GM21737 (cell line): ENCODE results near the gene ARMH2.

Experiments
- ATAC-seq: cut with Tn5 transposase; IDR thresholded peaks from one replicate; pipeline ENCODE4 v1.9.1; 2021; ENCODE audit warnings: mild to moderate bottlenecking, moderate library complexity; ENCODE audit not compliant: unreplicated experiment

ARMH2 gene

DNA sequence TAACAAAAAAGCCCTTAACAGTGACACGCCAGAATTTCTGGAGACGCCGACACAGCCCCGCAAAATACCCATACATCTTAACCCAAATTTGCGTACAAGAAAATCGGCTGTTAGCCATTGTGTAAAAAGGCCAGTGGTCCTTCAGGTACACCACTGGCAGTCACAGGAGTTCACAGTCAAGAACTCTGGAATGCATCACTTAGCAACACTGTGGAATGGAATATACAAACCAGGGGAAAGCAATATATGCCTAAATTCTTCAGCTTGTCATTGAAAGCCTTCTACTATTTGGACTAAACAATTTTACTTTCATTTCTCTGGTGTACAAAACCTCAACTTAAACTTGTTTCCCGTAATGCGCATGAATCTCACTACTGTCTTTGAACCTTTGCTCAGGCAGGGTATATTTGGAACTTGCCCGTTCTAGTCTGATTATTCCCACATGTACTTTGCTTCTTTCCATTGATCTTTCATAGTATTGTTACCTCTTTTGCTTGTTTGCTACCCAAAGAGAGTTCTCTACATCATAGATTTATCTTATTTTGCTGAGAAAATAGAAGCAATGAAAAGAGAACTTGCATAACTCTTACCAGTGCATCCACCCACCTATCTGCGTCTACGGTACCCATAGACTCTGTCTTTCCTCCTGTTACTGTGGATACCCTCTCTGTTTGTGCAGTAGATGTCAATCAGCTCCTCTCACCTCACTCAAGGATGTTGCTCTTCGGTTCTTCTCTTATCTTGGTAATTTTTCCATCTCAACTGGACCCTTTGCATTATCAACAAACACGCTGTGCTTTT lies at the start of gene ARMH2:
Gene ARMH2, minus strand, starts transcription at position 178 of the 801 bp plus-strand sequence. Its CDS starts 60 bp downstream, at position 118.
- ATAC-seq = no peak

DNA sequence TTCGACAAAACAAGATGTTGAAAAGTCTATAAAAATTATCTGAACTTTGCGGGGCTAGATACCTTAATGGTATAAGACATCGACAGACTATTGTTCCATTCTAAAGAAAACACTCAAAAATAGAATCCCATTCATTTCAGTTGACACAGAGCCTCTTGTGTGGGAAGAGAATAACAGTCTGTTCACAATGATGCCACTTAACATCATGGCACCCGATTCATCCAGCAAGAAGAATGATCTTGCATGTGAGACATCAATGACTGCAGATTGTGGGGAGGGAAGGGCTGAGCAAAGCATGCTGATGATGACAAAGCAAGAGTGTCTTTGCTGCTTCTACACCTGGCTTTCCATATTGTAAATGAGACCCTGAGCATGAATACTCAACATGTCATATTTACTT lies 49.7 kb upstream of the ARMH2 start:
- no peak for ATAC-seq

DNA sequence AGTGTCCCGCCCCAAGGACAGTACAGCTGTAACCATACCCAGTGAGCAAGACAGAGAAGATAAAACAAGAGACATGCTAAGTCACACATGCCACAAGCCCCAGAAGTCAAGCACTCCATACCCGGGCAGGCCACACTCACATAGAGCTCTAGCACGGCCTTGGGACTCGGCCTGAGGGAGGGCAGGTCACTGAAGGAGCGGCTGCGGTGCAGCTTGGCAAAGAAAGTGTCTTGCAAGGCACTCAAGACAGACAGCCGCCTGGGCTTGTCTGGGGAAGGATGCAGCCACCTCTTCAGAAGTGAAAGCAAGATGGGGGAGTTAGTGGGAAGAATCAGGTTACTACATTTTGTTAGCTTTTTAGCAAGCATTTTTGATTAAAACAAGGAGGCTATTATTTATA lies 48.7 kb upstream of the ARMH2 start:
- ATAC-seq = no peak

DNA sequence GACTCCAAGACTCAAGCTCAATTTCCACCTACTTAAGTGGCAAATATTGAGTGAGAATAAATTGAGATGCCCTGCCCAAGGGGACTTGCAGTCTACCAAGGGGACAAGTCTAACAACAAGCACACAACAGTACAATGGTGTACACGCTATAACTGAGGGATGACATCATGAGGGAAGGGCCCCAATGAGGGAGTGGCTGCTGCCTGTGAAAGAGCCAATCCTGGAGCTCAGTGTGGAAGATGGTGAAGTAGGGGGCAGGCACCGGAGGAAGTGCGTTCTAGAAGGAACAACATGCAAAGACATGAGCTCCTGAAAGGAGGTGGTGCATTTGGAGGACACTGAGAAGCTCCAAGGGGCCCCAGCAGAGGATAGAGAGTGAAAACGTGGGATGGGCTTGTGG lies 46.9 kb upstream of the ARMH2 start:
- ATAC-seq = no peak

DNA sequence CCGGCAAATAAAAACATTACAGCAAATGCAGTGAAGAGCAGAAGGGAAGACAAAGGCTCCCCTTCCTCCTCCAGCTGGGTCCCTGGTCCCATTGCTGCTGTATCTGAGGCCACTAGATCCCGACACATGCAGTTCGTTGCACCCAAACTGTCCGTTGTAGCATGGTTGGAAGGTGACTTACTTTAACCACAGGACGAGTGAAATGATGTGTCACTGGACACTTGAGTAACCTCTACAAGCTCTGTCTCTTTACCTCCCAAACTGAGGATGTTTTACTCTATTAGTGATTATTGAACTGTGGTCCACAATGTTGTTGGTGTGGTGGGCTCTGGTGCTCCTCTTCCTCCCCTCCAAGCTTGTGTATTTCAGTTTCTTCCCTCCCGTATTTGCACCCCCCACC lies 46.2 kb upstream of the ARMH2 start:
- no peak for ATAC-seq

DNA sequence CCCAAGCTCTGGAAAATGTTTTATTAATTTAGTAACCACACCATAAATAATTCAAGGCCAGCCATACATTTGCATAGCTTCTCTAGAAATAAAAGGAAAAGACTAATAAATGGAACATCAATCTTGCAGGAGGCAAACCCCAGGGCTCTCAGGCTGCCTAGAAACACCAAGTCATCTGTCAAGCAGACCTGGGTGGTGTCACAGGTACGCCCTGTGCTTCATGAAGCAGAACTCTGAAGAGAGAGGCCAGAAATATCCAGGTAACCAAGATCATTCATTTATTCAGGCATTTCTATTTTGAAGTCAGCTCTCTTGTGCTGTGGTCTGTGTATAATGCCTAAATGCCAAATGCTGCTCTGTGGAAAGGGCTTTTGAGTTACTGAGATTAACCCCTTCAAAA lies 45.3 kb upstream of the ARMH2 start:
- no peak for ATAC-seq

DNA sequence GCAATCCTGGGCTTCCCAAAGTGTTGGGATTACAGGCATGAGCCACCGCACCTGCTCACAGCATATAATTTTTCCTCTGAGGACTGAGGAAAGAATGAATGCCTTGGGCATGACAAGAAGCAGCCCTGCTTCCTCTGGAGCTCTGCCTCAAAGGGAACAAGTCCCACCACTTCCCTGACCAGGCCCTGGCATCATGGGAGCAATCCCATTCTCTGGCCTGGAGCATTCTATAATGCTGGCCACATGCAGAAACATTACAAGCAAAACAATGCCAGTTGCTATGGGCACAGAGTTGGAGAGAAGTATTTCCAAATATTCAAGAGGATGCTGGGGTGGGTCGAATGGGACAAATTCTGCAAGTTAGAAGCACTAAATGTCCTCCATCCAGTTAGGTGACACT lies 41.5 kb upstream of the ARMH2 start:
- ATAC-seq = no peak

DNA sequence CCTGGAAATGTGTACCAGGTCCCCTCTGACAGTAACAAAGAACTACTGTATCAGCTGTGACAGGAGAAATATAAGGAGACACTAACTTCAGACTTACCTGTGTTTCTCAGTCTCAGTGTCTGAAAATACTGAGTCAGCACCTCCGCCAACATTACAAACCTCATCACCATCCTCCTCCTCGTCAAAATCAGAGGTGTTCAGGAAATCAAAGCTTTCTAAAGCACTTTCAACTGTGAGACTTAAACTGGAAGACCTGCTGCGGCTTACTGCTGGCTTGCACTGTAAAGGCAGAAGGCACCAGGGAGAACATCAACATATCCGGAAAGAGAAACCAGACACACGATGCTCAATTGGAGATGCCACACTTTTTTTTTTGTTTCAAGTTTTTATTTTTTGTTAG lies 40.3 kb upstream of the ARMH2 start:
- no peak for ATAC-seq

DNA sequence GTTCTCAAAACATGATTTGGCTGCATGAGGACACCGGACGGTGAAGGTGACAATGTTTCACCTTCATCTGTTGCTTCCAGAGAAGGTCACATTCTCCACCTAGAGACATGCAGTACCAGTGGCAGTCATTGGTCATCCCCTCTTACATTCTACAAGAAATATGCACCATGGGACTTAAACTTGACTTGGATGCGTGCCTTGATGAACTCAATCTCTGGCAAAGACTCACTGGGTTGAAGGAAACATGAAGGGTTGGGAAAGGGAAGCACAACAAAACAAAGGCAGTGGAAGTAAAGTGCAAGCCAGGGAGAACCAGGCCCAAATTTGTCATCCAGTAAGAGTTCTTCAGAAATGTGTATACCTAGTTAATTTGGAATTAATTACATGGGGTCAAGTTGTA lies 39.4 kb upstream of the ARMH2 start:
- no peak for ATAC-seq

DNA sequence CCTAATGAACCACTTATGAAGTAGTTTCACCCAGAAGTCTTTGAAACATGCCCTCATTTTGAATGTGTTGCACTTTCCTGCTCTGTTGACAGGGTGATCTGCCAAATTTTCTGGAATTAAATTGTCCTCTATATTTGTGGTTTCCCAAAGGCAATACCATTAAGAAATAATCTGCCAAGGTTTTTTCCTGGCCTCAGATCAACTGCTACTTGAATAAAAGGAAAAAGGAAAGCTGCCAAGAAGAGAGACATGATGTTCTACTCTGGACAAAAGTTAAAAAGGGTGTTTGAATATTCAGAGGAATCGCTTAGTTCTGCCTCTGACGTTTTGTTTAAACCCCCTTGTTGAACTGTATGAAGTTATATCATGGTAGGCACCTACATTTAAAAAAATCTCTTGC lies 37.4 kb upstream of the ARMH2 start:
- ATAC-seq = no peak

DNA sequence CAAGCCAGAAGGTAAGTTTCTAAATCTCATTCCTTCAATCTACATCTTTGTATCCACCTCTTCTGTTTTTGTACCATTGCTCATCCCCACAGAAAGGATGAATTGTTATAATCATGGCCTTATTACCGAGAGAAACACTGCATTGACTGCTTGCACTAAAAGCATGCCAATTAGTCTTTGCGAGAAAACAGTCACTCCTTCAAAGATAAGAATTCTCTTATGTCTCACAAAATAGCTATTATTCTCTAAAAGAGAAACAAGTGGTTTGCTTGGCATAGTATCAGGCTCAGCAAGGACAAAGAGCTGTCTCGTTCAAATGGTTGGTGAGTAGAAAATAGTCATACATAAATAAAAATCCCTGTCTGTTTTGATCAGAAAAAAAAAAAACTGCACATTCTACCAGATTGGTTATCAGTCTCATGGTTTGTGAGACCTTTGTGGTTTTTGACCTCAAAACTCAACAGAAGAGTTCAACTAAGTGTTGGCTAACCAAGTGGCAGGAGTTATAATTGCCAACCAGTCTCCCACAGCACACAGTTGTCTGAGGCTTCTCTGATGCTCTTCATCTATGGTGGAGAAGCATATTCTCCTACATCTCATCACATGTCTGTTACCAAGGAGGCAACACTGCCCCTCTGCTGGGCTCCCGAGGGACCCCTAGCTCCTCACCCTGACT lies 35.1 kb upstream of the ARMH2 start:
- no peak for ATAC-seq

DNA sequence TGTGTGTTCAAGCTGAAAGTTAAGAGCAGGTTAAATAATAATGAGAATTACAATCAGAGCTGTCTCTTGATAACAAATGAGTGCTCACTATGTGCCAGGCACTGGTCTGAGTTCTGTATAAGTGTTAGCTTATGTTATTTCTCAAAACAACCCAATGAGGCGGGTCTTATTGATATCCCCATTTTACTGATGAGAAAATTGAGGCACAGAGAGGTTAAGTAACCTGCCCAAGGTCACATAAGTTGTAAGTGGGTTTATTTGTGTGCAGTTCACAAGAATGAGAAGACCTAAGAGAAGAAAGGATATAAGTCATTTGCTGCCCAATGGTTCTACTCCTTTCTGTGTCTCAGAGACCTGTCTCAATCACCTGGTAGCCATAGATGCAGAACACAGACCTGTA lies 34.1 kb upstream of the ARMH2 start:
- ATAC-seq = no peak

DNA sequence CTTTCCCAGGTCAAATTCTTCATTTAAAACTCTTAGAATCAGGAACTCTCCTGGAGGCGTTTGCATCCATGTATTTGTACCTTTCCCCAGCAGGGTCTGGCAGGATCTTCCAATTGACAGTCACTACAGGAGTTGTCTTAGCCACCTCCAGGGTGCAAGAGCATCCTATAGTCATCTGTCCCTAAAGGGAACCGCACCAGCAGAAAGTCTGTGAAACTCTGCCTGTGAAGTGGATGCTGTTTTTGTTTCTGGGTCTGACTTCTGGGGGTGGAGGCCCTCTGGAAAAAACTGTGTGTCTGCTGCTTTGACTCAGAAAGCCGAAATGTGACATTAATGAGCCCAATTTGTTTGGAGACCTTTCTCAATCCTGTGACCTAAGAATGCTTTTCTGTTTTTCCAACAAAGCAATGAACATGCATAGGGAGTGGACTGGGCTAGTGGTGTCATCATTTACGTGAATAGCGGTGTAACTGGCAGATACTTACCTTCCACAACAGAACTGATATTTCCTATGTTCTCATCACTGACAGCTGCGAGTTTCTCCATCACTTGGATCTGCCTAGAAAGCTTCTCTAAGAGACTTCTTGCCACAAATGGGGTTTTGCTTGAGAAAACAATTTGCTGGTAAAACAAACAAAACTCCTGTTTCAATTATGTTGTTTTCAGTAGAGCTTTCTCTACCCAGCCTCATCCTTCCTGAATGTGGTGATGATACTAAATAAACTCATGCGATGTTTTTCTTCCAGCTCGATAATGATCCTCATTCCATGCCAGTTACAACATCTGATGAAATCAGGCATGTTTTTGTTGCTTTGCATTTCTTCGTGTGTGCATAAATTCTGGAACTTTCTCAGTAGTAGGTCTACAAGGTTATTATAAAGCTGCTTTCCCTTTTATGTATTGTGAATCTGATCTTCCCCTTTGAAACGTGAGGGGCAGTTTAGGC lies 33.3 kb upstream of the ARMH2 start:
- ATAC-seq = no peak

DNA sequence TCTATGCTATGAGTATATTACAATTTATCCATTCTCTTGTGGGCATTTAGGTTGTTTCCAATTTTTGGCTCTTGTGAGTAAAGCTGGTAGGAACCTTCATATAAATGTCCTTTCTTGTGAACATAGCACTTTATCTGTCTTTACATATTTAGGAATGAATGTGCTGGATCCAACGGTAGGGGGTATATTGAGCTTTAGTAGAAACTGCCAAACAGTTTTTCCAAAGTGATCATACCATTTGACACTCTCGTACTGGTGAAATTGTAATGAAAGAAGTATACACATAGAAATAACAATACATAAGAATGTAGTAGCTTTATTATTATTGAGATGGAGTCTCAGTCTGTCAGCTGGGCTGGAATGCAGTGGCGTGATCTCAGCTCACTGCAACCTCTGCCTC lies 30.9 kb upstream of the ARMH2 start:
- no peak for ATAC-seq

DNA sequence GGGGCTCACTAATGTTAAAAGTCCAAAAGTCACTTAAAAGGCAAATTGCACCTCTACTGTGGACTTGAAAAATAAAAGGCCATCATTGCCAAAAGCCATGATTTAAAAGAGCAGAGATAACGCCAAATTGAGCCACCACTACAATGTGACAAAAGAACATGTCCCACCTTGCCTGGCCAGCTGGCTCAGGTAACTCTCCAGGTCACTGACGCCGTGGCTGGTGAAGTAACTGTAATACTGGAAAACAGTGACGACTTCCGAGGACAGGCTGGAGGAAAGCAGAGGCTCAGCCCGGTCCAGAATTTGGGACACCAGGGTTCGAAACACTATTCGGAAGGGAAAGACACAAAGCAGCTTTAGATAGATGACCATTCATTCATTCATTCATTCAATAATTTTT lies 29.3 kb upstream of the ARMH2 start:
- ATAC-seq = no peak

DNA sequence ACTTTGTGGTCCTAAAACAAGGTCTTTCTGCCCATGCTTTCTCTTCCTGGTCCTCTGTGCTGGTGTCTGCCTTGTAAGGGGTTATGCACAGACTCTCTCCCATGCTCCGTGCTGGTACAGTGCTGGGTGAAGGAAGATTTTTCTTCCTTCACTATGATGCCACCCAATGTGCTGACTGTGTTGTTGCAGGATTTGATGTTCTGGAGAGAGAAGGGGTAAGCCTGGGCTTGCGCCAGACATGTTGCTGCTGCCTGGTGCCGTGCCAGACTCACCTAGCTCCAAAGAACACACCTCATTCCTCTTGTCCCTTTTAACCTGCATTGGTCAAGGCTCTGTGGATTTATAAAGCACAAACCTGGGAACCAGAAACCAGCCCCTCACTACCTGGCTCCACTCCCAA lies 28.4 kb upstream of the ARMH2 start:
- ATAC-seq = no peak

DNA sequence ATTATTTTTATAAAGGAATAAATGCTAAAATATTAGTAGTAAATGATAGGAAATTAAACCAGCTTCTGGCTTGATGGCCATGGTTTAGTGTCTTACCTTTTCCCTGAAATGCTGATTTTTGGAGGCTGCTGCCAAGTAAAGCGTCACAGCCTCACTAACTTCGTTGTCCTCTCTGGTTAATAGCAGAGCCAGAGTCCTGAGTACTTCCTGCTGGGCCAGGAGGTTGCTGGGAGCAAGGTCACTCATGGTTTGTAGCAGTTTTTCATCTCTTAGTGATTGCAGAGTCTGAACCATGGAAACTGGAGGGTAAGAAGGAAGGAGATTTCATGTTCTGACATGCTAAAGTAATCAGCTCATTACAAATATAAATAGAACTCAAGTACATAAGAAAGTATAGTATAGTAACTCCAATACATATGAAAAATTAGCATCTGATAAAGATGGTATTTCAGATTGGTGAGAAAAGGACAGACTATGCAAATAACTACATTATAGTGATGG lies 26.5 kb upstream of the ARMH2 start:
- no peak for ATAC-seq

DNA sequence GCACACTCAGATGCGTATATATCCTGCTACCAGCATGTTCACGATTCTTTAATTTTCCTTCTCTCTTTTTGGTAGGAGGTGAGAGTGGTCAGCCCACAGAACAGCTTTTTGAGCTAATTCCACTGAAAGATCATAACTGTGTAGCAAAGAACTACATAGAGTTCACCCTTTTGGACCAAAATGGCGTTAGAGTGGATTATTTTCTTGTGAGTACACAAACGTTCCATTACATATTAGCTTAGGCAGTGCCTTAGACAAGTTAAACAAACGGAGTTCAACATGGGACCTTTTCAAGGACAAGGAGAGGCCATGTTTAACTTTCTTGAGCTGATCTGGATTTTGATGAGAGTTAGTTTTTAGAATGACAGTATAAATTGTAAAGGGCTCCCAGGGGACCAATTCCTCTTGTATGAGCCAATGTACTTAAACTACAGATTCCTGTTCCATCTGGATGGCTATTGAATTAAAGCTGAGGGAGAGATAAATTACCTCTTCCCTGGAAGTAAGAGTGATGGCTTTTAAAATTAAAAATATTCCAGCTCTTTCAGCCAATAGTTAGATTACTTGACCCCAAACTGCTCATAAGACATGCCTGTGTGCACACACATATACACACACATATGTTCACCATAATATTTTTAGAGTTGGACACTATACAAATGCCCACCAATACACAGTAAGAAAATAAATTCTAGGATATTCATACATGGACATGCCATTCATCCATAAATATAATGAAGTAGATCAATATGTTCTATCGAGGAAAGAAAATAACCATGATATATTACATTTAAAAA lies 25.6 kb upstream of the ARMH2 start:
- ATAC-seq = no peak

DNA sequence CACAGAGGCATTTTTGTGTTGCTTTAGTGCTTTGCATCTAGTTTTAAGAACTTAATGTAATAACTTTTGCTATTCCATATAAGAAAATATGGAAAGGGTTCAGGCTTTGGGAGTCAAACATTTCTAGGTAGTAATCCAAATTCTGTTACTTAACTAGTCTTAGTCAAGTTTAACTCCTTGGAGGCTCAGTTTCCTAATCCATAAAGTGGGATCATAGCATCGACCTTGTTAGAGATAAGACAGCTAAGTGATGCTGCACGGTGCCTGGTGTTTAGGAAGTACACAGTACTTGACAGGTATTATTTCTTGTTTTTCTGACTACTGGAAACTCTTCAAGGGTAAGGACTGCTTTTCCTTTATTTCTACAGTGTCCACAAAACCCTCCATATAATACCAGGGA lies 24.5 kb upstream of the ARMH2 start:
- no peak for ATAC-seq

DNA sequence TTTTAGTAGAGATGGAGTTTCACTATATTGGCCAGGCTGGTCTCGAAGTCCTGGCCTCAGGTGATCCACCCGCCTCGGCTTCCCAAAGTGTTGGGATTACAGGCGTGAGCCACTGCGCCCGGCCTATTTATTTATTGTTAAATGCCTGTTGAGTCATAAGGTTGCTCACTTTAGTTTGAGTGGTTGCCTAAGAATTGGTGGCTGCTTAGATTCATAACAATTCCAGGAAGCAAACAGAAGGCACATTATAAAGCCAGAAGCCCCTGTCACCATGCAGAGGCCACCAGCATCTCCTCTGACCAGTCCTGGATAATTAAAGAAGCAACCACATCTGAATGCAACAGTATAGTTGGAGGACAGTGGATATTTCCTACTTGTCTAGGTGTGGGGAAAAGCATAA lies 24.0 kb upstream of the ARMH2 start:
- ATAC-seq = no peak
